Neutrophil (primary cell): ENCODE data around the gene NPR2.
A peak's percentile ranks its signal among the peaks of the same experiment; 100 is the strongest.

ENCODE experiments used
- H3K27ac ChIP-seq: fragments of 200-600 bp; sonication (generic); 2 replicates; pipeline ENCODE4 v1.5.1; 2016; ENCODE audit warnings: mild to moderate bottlenecking, moderate library complexity
- H3K27me3 ChIP-seq: fragments of 200-600 bp; sonication (generic); 2 replicates; pipeline ENCODE4 v1.6.0; 2016; ENCODE audit warnings: mild to moderate bottlenecking
- H3K36me3 ChIP-seq: fragments of 200-600 bp; sonication (generic); 2 replicates; pipeline ENCODE4 v1.5.1; 2017
- H3K4me1 ChIP-seq, 2 experiments: fragments of 200-600 bp in 1 of 2; sonication (generic) in 1 of 2; 1 replicate in 1 of 2; 2 replicates in 1 of 2; pipeline versions ENCODE4 v1.5.1 to v1.6.1; 2013 to 2016; ENCODE audit warnings: low read depth in 1 of 2, low read length in 1 of 2, mild to moderate bottlenecking in 1 of 2, moderate library complexity in 1 of 2; ENCODE audit not compliant: control insufficient read depth in 1 of 2, insufficient read depth in 1 of 2
- H3K4me3 ChIP-seq, 2 experiments: fragments of 200-600 bp in 1 of 2; sonication (generic) in 1 of 2; 1 replicate in 1 of 2; 2 replicates in 1 of 2; pipeline ENCODE4 v1.5.1; 2013 to 2016; ENCODE audit warnings: low read depth in 1 of 2, low read length in 1 of 2, mild to moderate bottlenecking in 1 of 2, moderate library complexity in 1 of 2
- H3K9me3 ChIP-seq: fragments of 200-600 bp; sonication (generic); 2 replicates; pipeline ENCODE4 v1.5.1; 2016
- CTCF ChIP-seq: fragments of 200-600 bp; sonication (generic); IDR thresholded peaks from 2 replicates; pipeline ENCODE4 v1.5.1; 2016; ENCODE audit warnings: antibody characterized with exemption

Gene NPR2

GRCh38 chr9:35832814-35833213 is 41.4 kb downstream of the NPR2 start:
- peak overlapping the region in 1 of 2 experiments; percentile 47 for H3K4me3 ChIP-seq
- no peaks in the 10 kb centered on the region for H3K9me3 ChIP-seq
- H3K4me1 ChIP-seq, result peaks cover 48 to 61% of the 10 kb centered on the region in 2 experiments
- peak overlapping the region; percentile 81 for H3K27ac ChIP-seq
- no peak for TF ChIP-seq CTCF
- peaks cover 68% of the 10 kb centered on the region for H3K27me3 ChIP-seq
- H3K36me3 ChIP-seq, result no peaks in the 10 kb centered on the region

- Histone ChIP-seq H3K4me3 (peak overlapping the region in 1 of 2 experiments; percentile 47), H3K27me3 (peaks cover 72% of the 10 kb centered on the region), H3K36me3 (no peaks in the 10 kb centered on the region), H3K27ac (peak overlapping the region; percentile 81), H3K9me3 (no peaks in the 10 kb centered on the region), H3K4me1 (peaks cover 39 to 53% of the 10 kb centered on the region in 2 experiments)
- TF ChIP-seq CTCF, result no peak
Measured at GRCh38 chr9:35834260-35835215, 43.1 kb downstream of the NPR2 start.

- Histone ChIP-seq H3K4me1 (peaks cover 36 to 50% of the 10 kb centered on the region in 2 experiments), H3K4me3 (no peak overlapping the region), H3K9me3 (no peaks in the 10 kb centered on the region), H3K27me3 (peaks cover 72% of the 10 kb centered on the region), H3K27ac (no peak overlapping the region), H3K36me3 (no peaks in the 10 kb centered on the region)
- no peak for TF ChIP-seq CTCF
Measured at GRCh38 chr9:35835216-35835632, 43.8 kb downstream of the NPR2 start.

- Histone ChIP-seq H3K36me3 (no peaks in the 10 kb centered on the region), H3K4me1 (peaks cover 36 to 50% of the 10 kb centered on the region in 2 experiments), H3K4me3 (no peak overlapping the region), H3K27ac (no peak overlapping the region), H3K9me3 (no peaks in the 10 kb centered on the region), H3K27me3 (peaks cover 72% of the 10 kb centered on the region)
- no peak for TF ChIP-seq CTCF
Measured at GRCh38 chr9:35835766-35836165, 44.4 kb downstream of the NPR2 start.

- H3K36me3 ChIP-seq, result no peaks in the 10 kb centered on the region
- H3K9me3 ChIP-seq, result no peaks in the 10 kb centered on the region
- no peak for TF ChIP-seq CTCF
- peaks cover 72% of the 10 kb centered on the region for H3K27me3 ChIP-seq
- H3K27ac ChIP-seq, result no peak overlapping the region
- peaks cover 36 to 43% of the 10 kb centered on the region in 2 experiments for H3K4me1 ChIP-seq
- H3K4me3 ChIP-seq, result no peak overlapping the region
Measured at GRCh38 chr9:35836595-35836994, 45.2 kb downstream of the NPR2 start.
